Measurements from ENCODE around the gene CASP2. TPM values are rescaled to one million over a fixed set of nuclear protein-coding genes. Genes with fewer than 3 reads are reported as not detected.

The CASP2 gene
- total and polyA plus RNA-seq, 2 of the 8 experiments (the other 6 are each of a cell fraction or from before 2014, with no cell fraction given): 23.7 to 35.3 TPM

DNA sequence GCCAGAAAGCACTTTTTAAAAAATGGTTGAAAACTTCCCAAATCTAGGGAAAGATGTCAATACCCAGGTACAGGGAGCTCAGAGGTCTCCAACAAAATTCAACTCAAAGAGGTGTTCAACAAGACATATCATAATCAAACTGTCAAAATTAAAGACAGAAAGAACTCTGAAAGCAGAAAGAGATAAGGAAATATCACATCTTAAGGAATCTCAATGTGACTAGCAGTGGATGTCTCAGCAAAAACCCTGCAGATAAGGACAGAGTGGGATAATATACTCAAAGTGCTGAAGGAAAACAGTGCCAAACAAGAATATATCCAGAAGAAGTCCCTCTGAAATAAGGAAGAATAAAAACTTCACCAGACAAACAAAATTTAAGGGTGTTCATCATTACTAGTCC, 38.0 kb upstream of the CASP2 start:
- Histone ChIP-seq H3K79me2 (ENCODE audit: control insufficient read depth in 1 of 2, insufficient read depth in 2 of 2, low read length in 2 of 2) (no peaks in the 10 kb centered on the region), H3K18ac (ENCODE audit: extremely low read depth, low read length) (no peak overlapping the region), H3K4ac (replicated peaks; ENCODE audit: insufficient read length, low read depth, low read length) (no peak overlapping the region), H2AK5ac (ENCODE audit: low read depth, low read length) (no peak overlapping the region), H3K4me1 (replicated peaks in 1 of 4; ENCODE audit: control insufficient read depth in 3 of 4, insufficient read depth in 4 of 4, low read length in 3 of 4) (no peaks in the 10 kb centered on the region), H4K8ac (ENCODE audit: extremely low read depth, insufficient read depth, low read length) (no peak overlapping the region), H3K4me2 (ENCODE audit: insufficient read depth in 1 of 2, low read depth in 2 of 2, low read length in 2 of 2) (no peak overlapping the region), H3K9me3 (ENCODE audit: insufficient read depth in 2 of 2, low read depth in 1 of 2, low read length in 1 of 2) (no peaks in the 10 kb centered on the region), H3K4me3 (ENCODE audit: extremely low read depth in 1 of 4, insufficient read depth in 2 of 4, low read depth in 3 of 4, low read length in 4 of 4) (no peak overlapping the region), H4K20me1 (replicated peaks in 1 of 2; ENCODE audit: control insufficient read depth in 1 of 2, insufficient read depth in 2 of 2, low read length in 2 of 2) (no peaks in the 10 kb centered on the region), H2BK5ac (ENCODE audit: low read depth, low read length) (no peak overlapping the region), H3K36me3 (ENCODE audit: control insufficient read depth in 2 of 4, insufficient read depth in 4 of 4, low read length in 3 of 4) (no peaks in the 10 kb centered on the region), H3K79me1 (ENCODE audit: low read depth, low read length) (no peaks in the 10 kb centered on the region), H3K23ac (ENCODE audit: insufficient read length) (no peak overlapping the region), H2AFZ (ENCODE audit: low read length) (no peak overlapping the region), H2BK12ac (ENCODE audit: low read depth, low read length) (no peak overlapping the region), H2BK20ac (ENCODE audit: low read length) (no peak overlapping the region), H3K9ac (replicated peaks in 1 of 4; ENCODE audit: extremely low read depth in 1 of 4, low read depth in 3 of 4, low read length in 3 of 4) (no peak overlapping the region), H3K56ac (replicated peaks; ENCODE audit: insufficient read length, low read depth, low read length) (no peak overlapping the region), H3K27me3 (replicated peaks in 1 of 4; ENCODE audit: control insufficient read depth in 3 of 4, extremely low read depth in 1 of 4, insufficient read depth in 3 of 4, low read length in 3 of 4) (no peaks in the 10 kb centered on the region; a peak in 1 of 7 replicates), H4K91ac (replicated peaks; ENCODE audit: insufficient read length, low read length) (no peak overlapping the region), H2BK15ac (ENCODE audit: low read length) (no peak overlapping the region), H3K23me2 (ENCODE audit: low read depth, low read length) (no peaks in the 10 kb centered on the region), H4K5ac (ENCODE audit: insufficient read length, low read depth, low read length) (no peak overlapping the region), H3K27ac (ENCODE audit: low read depth, low read length) (no peak overlapping the region), H3K14ac (ENCODE audit: insufficient read length) (no peak overlapping the region), H2BK120ac (replicated peaks; ENCODE audit: low read depth, low read length) (no peak overlapping the region)
- POLR2A ChIA-PET (ENCODE audit: partially characterized antibody): interaction anchor here (1.5 kb wide), 1 partner anchor 13 kb away, joined by 3 read pairs; the partner anchor contains the start of gene GSTK1
- FAIRE-seq (no peak), DNase-seq (ENCODE audit: low read depth in 1 of 2, low spot score in 2 of 2) (no peak)
- CTCF ChIA-PET (ENCODE audit: partially characterized antibody): interaction anchor here (0.6 to 6.6 kb wide), 6 partner anchors 10 to 235 kb away, joined by 3 to 41 read pairs (median 4); no protein-coding TSS in a partner anchor
- no peak for TF ChIP-seq TCF12 (IDR thresholded peaks at IDR 0.05; ENCODE audit: low read depth, low read length)
- TF ChIP-seq SRF (IDR thresholded peaks at IDR 0.05; ENCODE audit: low read depth, low read length): no peak
- no peak for TF ChIP-seq SIN3A (conservative IDR thresholded peaks at IDR 0.05 in 1 of 2, IDR thresholded peaks at IDR 0.05 in 1 of 2; ENCODE audit: low read depth in 1 of 2, low read length in 2 of 2)
- TF ChIP-seq NRF1 (IDR thresholded peaks at IDR 0.05; ENCODE audit: low read depth, low read length): no peak

Measured in H1 (cell line).